ENCODE data around the gene ADAM8.
A peak's percentile ranks its signal among the peaks of the same experiment; 100 is the strongest.

The ADAM8 gene

DNA sequence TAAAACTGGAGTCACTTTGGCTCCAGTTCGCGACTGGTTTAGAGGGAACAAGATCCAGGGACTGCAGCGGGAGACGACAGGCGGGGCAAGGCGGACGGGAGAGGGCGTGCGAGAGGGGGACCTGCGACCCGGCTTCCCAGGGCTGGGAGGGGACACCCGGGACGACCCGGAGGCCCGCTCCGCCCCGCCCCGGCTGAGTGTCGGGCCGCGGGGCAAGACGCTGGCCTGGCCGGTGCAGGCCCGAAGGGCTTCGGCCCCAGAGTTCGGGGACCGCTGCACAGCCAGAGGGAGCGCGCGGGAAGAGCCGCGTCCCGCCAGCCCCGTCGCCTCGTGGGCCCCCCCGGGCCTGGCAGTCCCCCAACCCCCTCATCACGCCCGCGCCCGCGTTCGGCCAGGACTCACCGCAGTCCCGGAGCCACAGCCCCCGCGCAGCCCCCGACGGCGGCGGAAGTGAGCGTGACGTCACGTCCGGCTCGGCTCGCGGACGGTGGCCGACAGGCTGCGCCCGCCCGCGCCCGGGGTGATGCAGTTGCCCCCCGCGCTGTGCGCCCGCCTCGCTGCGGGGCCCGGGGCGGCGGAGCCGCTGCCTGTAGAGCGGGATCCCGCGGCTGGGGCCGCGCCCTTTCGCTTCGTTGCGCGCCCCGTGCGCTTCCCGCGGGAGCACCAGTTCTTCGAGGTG, 31.9 kb upstream of the ADAM8 start, which contains the start of the genes TUBGCP2 and ZNF511:
Gene TUBGCP2 (minus strand): TSS at position 452 of the 679 bp plus-strand sequence. CDS start 5,931 bp downstream, outside the sequence.
Gene ZNF511 (plus strand): TSS at position 494 of the 679 bp plus-strand sequence. CDS start 30 bp downstream, at position 524.
- DNase-seq = peak; percentile 88

DNA sequence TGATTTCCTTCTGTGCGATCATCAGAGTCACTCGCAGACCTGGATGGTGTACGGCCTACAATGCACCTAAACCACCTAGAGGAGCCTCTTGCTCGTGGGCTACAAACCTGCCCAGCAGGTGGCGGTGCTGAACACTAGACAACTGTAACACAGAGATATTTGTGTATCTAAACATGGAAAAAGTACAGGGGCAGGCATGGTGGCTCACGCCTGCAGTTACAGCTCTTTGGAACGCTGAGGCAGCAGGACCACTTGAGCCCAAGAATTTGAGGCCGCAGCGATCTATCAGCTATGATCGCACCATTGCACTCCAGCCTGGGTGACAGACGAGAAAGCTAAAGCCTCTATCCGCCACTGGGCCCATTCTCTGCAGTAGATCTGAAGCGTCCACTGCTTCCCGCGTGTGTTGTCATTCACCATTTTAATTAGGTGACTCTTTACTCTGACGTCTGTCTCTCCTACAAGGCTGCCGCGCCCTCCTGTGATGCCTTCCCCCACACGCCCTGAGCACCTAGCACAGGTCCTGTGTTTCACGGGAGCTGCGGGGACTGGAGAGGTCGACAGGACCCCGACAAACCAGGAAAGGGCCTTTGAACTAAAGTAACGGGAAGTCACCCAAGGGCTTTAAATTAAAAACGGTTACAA, 31.2 kb upstream of the ADAM8 start:
- peak; percentile 94 for DNase-seq

DNA sequence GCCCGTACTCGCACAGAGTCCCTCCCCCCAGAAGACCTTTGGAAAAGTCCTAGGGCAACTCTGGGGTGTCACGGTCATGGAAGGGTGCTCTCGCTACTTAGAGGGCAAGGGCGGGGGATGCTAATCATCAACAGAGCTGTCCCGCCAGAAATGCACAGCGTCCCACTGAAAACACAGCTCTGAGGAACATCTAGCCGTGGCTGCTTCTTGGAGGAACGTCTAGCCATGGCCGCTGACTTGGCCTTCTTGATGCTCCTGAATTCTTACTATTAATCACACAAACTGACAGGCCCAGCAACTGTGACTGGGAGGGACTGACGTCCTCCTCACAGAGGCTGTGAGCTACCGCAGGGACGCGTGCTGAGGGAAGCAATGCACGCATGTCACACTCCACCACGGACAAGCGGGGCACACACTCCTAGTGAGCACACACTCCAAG, 30.3 kb upstream of the ADAM8 start:
- DNase-seq = no peak

DNA sequence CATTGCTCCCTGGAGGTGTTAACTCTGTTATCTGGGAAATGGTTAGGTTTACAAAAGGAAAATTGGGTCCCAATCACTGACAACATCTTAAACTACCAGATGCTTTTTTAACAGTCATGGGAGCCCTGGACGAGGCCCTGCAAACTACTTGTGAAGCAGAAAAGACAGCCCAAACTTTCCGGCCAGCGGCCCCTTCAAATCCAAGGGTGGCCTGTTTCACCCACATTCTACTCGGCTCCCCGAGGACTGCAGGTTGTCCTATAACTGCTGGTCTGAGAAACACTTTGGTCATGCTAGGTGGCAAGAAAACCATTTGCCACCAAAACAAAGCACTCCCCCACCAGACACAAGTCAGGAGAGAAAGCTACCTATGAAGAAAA, 29.4 kb upstream of the ADAM8 start:
- DNase-seq = no peak

DNA sequence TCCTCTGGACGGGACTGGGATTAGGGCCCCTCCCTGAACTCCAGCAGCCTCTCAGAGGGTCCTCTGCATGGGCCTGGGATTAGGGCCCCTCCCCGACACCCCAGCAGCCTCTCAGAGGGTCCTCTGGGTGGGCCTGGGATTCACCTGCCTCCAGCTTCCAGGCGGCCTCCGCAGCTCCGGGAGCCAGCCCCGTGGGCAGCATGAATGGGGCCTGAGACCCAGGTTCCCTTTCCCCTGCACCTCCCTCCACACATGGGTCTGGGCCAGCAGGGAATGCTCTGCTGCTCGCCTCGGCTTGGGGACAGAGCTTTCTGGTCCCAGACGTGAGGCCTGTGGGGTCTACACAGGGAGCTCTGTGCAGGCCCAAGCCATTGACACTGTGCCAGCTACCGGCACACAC, 26.5 kb upstream of the ADAM8 start:
- no peak for DNase-seq

DNA sequence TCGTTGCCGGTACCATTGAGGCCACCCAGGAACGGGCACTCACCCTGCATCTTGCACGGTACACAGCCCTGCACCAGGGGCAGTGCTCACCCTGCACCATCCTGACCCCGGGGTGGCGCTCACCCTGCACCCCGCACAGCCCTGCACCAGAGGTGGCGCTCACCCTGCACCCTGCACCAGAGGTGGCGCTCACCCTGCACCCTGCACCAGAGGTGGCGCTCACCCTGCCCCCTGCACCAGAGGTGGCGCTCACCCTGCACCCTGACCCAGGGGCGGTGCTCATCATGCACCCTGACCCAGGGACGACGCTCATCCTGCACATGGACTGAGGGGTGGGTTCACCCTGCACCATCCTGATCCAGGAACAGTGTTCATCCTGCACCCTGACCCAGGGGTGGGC, 25.6 kb upstream of the ADAM8 start:
- no peak for DNase-seq

DNA sequence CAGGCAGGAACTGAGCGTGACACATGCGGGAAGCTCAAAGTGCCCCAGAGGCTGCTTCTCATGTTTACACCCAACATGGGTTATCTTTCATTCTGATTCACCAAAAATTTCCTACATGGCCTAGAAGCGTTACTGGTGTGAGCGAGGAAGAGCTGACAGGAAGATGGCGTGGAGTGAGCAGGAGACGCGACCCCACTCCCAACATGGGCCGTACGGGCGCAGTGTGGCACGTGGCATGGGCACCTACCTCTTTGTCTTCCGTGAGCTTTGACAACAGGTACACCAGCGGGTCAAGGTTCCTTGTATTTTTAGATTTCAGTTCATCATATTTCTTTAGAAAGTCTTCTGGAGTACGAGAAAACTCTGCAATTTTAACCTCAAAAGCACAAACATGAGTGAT, 23.1 kb upstream of the ADAM8 start:
- no peak for DNase-seq

DNA sequence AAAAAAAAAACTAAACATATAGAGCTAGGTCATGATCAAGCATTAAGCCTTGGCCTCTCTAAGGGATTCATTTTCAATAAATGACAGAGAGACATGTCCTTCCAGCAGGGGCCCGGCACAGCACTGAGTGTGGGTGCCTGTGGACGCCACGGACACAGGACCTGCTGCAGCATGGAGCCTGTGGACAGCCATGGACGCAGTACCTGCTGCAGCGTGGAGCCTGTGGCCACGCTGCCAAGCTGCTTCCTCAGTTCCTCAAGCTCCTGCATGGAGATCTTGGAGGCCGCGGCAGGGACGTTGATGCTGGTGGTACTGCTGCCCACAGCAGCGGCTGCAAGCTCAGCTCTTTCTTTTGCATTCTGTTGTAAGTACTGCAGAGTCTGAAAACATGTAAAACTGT, 22.6 kb upstream of the ADAM8 start:
- DNase-seq = no peak

DNA sequence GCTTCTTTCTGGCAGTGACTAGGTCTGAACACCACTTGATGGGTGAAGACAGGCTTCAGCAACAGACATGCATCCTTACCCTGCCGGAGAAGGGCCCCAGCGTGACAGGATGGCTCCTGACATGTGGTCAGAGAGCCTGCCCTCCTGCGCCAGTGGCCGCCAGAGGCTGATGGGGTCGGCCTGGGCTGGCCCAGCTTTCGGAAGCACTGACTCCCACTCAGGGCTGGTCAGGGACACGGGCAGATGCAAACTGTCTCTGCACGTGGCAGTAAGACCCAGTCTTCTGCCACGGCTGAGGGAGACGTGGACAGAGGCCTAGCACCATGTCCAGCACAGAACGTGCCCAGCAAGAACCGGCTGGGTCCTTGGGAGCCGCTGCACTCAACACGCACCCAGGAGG, 21.8 kb upstream of the ADAM8 start:
- DNase-seq = no peak

DNA sequence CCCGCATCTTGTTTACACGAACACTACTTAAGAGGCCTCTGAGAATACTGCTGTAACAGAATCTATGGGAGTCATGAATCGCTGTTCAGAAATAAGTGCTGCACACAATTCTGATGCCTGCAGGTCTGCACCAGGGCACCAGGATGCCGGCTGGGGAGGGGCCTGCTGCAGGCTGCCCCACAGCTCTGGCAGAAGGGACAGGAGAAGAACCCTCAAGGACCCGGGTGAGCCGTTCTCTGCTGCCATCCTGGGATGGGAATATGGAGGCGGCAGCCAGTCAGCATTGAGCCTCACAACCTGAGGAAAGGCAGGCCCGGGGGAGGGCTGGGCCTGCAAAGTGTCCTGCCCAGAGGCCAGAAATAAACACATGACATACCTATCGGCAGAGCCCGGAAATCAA, 20.8 kb upstream of the ADAM8 start:
- DNase-seq = no peak

DNA sequence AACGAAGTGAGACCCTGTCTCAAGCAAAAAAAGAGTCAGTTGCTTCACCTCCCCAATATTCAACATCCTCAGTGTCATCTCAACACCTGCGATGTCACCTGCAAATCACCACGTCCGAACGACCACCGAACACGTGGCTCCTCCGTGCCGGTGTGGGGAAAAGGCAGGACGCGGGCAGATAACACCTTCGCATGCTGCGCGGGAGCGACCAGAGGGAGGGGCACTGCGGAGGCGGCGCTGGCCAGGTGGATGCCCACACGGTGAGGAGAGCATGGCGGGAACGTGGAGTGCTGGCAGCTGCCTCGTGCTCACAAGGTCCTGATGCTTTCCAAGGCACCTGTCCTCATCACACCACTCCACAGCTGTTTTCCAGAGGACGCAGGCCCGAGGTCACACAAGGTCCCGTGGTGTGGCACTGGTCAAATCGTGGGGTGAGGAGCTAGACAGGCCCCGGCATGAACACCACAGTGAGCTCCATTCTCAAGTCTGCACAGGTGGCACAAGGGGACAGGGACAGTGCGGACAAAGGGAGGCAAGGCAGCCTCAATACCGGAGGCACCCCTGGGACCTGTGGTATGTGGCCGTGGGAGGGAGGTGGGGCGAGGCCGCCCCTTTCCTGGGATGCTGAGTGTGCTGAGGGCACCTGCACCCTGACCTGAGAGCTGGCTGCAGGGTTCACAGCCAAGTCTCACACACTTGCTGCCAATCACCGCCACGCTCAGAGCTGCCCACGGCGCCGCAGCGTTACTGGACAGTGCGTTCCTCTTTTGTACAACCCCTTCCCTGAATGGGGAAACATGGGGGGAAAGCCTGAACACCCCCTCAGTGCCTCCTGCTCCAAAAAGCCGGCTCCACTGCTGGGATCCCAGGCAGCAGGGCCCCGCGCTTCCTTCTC, 19.0 kb upstream of the ADAM8 start:
- no peak for DNase-seq

DNA sequence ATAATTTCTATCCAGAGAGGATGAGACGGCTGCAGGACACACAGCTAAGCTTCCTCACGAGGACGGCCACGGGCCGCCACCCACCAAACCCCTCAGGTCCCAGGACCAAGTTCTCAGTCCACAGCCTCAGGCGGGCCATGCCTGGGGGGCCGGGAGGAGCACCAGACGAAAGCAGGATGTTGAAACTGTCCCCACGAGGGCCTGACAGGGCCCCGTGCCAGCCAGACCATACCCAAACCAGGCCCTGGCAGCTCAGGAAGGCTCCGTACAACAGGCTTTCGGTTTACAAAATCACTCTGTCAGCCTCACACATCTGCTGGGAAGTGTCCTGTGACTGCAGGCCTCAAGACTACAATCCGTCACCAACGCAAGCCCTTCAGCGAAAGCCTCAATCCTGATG, 17.5 kb upstream of the ADAM8 start:
- no peak for DNase-seq

DNA sequence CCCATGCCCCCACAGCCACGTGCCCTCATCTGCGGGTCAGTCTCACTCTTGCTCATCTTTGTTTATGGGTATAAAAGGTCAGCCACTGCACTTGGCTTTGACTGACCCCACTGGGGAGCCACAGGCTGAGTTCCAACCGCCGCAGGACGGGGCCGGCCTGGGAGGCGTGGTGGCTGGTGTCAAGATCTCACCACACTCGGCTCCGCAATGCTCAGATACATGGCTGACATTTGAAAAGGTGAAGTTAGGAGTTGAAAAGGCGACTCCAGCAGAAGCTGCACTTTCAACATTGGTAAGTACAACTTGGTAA, 17.1 kb upstream of the ADAM8 start:
- DNase-seq = no peak

DNA sequence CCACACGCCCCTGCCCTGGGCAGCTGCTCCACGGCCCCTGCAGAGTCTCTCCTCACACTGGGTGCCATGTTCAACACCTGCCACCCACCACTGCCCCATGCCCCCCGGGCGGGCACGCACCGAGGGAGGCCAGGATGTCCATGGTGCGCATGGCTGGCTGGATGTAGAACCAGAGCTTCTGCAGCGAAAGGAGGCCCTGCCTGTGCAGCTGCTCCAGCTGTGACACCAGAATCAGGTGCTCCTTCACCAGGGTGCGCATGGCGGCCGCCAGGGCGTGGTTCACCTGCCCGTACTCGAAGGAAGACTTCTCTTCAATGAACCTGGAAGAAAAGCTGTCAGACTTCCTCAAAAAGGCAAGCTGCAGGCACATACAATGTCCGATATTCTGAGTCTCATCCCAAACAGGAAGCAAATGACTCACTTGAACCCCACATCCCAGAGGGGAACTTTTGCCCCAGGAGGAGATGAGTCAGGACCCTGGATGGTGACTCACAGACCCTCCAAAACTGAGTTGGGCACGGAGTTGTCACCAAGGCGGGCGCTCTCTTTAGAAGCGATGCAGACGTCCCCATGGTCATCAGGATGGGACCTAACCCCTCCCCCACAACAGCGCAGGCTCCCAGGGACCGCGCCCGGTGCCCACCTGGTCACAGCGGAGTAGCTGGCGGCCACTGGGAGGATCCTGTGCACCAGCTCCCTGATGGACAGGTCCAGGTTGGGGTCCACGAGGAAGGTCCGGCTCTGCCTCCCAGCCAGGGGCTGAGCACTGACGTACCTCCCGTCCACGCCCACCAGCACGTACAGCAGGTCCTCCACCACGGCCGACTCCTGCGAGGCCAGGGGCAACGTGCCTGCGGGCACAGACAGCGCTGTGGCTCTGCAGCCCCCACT, 16.5 kb upstream of the ADAM8 start:
- DNase-seq = no peak

DNA sequence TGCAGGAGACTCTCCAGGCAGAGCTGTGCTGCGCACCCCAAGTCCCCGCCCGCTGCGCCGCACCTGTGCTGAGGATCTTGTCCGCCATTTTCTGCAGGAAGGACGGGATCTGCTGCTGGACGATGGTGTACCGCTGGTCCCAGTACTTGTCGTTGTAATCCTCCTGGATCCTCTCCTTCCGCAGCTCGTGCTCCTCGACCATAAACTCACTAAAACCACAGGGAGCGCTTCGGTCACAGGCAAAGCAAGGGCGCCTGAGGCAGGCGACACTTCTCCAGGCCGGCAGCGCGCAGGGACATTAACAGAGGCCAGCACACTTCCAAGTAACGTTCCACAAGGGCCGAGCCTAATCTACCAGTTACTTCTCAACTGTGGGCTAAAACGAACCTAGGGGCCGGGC, 13.1 kb upstream of the ADAM8 start:
- no peak for DNase-seq

DNA sequence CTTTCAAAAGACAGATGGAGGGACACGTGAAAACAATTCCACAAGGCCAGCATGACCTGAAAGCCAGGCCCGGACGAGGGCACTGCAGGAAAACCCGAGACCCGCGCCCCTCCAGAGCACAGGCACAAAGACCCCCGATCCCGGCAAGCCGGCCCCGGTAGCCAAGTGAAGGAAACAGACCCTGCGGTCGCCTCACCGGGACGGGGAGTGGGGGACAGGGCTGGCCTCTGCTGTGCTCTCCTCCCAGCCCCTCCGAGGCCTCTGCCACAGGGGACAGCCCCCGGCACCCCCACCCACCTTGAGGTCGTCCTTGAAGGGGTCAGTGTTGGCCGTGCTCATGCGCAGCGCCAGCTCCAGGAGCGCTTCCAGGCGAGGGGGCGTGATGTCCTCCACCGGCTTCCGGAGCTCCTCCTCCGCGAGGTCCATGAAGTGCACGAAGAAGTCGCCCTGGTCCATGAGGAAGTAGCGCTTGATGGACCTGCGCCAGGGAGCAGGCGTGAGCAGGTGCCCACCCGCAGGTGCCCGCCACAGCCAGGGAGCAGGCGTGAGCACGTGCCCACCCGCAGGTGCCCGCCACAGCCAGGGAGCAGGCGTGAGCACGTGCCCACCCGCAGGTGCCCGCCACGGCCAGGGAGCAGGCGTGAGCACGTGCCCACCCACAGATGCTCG, 11.3 kb upstream of the ADAM8 start:
- DNase-seq = no peak

DNA sequence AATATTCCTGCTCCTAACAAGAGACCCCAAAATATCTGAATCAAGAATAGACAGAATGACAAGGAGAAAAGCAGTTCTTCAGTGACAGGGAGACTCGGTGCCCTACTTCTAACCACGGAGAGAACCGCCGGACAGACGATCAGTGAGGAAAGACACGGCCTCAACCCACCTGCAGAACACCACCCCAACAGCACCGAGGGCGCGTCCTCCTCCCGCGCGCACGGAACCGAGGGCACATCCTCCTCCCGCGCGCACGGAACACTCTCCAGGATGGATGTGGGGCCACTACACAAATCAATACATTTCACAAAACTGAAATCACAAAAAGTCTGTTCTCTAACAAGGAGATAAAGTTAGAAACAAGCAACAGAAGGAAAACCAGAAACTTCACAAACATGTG, 9.7 kb upstream of the ADAM8 start:
- no peak for DNase-seq

DNA sequence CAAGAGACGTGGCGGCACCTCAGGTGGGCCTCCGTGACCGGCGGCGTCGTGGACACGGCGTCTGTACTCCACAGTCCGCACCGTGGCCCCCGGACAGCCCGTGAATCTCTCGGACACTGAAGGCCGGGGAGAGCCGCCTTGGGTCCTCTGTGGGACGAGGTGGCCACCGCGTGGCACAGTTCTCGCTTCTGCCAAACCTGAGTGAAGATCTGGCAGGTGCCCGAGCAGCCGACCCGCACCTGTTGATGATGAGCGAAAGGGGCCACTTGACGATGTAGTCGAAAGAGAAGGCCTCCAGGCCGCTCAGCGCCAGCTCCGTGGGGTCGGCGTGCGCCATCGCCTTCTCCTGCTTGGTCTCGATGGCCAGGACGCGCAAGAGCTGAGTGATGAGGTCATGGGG, 8.5 kb upstream of the ADAM8 start:
- no peak for DNase-seq

DNA sequence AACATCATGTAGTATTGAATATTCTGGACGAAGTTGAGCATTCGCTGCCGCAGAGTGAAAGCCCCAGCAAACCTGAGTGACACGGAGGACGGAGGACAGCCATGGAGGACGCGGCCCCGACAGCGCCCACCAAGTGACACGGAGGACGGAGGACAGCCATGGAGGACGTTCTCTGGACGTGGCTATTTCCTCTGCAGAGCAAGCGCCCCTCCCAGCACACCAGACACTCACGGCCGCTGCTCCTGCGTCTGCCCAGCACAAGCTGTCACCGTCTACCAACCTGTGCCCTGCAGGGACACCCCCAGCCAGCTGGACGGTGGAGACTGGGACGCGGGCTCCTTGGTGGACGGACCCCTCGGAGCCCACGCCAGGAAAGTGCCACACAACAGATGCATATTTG, 7.3 kb upstream of the ADAM8 start:
- no peak for DNase-seq

DNA sequence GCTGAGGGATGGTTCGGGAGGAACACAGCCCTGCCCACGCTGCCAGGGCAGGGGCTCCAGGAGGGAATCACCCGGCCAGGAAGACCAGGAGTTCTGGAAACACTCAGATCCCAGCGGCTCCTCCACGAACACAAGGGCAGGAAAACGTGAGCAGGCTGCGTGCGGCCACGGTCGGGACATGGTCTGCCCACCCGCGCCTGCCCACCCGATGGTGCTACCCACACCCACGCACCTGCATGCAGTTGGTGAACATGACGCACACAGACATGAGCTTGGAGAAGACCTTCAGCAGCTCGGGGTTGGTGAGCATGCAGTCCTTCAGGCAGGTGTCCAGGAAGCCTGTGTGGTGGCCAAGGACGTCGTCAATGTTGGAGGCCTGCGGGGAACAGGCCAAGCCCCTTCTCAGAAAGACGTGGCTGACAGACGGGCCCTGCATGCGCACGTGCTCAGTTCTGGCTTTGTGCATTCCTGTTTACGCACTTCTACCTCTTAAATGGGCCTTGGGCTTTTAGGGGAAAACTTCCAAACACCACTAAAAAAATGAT, 6.2 kb upstream of the ADAM8 start:
- no peak for DNase-seq

DNA sequence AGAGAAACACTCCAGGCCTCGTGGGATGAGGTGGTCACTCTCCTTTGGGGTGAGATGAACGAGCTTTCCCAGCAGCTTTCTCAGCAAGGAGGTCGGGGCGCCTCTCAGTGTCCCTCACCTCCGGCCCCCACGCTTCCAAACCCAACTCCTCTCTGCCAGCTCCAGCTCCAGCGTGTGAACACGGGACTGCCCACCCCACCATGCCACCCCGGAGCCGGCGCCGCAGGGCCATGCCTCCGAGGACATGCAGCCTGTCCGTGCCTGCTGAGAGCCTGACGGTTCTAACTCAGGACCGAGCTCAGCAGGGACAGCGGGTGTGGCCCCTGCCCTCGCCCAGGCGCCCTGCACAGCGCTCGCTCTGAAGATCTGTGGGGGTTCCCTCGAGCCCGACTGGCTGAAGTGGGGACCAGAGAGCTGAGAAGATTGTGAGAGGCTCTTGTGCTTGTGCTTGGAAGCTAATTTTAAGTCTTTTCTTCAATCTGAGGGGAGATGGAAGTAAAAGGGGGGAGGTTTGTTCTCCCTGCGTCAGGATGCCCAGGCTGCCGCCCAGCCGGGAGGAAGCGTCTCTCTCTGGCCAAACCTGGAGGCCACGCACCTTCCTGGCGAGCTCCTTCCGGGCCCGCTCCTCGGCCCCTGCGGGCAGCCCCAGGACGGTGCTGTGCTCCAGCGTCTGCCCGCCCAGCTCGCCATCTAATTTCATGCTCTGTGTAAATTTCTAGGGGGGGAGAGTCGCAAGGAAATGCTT, 5.1 kb upstream of the ADAM8 start:
- no peak for DNase-seq

Data from activated CD4-positive, alpha-beta T cell treated with anti-CD3 and anti-CD28 coated beads, Interleukin-2, amount 50 U/mL, for 1 hour (primary cell).